HG03354 (cell line): Measurements from ENCODE around the gene TSPAN9.

Experiments used
- ATAC-seq: cut with Tn5 transposase; IDR thresholded peaks from one replicate; pipeline ENCODE4 v1.9.1; 2021; ENCODE audit warnings: mild to moderate bottlenecking; ENCODE audit not compliant: unreplicated experiment, poor library complexity, severe bottlenecking

TSPAN9 gene

DNA sequence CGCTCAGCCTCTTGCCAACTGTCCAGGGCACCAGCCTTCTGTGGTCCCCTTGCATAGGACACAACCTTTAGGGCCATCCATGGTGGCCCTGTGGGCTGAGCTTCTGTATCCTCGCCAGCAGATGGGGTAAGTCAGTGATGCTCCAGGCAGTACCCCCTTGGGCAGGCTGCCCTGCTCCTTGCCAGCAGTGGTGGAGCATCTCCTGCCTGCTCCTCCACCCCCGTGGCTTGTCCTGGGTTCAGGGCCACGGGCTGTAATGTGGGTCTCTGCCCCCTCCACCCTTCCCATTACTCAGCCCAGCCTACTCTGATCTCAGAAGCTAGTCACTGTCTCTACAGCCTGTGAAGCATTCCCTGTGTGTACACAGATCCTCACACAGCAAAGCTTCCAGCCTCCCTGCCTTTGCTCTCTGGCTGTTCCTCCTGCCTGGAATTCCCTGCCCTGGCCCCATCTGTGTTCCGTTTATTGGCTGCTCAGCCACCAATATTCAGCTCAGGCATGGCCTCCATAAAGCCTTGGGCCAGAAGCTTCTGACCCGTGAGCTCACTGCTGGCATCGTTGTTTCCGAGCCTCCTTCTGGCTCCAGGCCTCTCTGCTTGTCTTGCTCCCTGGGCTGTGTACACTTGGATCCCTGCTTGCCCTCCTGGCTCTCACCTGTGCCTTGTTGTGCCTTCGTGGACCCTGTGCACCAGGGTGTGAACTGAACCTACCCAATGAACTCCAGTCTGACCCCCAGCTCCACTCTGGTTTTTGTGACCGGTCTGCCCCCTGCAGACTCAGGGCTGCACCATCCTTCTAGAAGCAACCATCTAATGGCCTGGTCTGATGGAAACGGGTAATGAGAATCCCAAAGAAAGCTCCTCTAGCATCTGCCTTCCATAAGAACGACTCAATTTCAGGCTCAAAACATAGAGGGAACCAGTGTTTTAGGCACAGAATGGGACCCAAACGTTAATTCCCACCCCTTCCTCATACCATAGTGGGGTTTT lies 236.8 kb downstream of the TSPAN9 start:
- ATAC-seq, result no peak

DNA sequence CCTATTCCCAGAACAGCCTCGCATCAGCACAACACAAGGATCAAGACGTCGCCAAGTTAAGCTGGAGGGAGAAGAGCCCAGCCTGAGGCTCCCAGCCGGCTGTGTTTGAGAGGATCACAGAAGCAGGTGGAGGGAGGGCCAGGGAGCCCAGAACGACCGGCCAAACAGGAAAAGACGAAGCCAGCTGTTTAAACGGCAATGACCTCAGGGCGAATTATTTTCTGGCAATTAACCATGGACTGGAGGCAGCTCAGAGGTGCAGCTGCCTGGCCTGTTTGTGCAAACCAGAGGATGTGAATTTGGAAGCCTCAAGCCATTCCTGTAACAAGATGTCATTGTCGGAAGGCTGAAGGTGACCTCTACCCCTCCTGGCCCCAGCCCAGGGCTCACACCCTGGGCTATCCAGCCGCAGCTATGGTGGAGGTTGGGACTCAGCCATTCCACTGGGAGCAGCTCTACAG lies 238.1 kb downstream of the TSPAN9 start:
- no peak for ATAC-seq

DNA sequence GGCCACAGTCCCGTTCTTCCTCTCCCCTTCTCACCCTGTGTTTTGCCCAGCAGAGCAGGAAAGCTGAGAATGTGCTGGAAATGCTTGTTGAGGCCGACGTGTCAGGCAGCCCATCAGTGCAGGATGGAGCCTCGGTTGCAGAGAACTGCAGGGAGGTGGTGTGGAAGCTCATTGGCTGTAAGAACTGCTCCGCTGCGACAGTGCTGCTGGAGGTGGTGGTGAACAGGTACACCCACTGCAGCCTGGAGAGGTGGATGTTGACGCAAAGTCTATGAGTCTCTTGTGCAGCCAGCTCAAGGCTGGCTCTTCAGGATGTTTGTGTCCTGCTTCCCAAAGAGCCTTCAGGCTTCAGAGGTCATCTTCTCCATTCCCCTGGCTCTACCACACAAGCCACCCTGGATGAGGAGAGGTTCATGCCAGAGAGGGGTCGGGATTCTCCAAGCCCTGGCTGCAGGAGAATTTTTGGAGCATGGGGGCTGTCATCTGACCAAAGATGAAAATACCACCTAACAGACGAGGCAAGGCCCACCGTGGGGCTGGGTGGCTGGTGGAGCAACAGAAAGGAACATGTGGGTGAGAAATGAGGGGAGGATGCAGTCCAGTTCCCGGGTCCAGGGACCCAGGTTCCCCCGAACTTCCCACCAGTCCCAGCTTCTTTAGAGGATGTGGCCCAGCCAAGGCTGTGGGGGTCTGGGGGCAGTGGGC lies 239.7 kb downstream of the TSPAN9 start:
- no peak for ATAC-seq

DNA sequence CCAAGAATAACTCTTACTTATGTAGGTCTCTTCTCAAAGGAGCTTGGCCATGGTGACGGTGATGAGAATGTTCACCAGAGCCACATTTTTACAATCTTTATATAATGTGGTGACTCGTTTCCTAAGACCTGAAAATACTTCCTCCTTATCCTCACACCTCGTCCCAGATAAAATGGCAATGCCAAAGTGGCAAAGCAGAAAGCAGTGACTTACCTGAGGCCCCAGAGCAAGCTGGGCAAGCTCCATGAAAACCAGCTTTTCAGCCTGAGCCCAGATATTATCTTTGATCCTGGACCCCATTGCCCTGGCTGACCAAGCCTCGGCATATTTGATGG lies 240.3 kb downstream of the TSPAN9 start:
- ATAC-seq, result no peak

DNA sequence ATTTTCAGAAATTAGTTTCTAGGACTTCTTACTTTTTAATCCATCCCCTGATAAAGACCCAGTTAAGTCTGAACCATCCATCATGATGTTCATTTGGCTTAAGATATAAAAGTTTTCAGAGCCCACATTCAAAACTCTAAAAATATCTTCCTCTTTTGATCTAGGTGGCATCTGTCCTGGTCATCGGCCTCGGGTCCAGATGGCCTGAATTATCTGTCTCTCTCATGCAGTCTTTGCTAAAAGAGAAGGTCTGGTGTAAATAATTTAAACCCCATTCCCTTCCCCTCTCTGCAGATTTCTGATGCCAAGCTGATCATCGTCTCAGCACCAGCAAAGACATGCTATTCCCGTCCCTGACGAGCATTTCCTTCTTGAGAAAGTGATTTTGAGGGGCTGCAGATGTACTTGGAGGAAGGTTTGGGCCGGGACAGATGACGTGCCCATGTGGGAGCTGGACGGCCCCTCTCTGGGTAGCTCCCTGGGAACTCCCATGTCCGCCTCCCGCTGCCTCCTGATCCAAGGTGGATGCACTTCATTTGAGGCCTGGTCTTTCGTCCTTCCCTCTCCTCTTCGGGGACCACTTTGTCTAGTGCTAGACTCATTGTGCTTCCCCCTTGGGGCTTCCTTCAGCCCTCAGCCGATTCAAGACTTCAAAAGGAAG lies 240.8 kb downstream of the TSPAN9 start:
- no peak for ATAC-seq

DNA sequence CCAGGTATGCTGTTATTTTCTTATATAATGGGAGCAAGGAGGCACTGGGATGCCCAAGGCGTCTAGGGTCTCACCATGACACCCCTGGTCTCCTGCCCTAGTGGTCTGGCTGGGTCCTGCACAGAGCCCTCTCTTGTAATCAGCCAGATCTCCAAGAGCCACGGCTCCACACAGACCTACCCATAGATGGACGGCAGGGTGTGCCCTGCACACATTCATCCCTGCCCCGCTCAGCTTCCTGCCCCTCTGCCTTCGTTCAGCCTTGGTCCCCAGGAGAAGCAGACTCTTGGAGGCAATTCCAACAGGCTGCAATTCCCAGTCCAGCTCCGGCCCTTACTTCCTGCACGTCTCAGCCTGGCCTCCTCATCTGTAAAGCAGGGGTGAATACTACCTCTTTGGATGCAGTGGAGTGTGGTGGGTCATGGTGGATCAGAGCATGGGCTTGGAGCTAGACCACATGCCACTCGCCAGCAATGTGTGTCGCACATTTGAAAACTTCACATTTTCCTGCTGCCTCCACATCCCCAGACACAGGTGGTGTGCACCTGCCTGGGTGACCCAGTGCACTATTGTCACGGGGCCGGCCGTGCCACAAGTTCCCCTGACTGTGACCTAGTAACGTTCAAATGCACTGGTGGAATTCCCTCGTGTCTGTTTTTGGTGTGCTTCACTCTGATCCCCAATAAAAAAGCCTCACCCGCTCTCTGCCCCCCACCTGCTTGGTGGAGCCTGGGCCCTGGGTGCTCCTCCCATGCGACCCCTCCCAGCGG lies 242.7 kb downstream of the TSPAN9 start:
- ATAC-seq, result no peak

DNA sequence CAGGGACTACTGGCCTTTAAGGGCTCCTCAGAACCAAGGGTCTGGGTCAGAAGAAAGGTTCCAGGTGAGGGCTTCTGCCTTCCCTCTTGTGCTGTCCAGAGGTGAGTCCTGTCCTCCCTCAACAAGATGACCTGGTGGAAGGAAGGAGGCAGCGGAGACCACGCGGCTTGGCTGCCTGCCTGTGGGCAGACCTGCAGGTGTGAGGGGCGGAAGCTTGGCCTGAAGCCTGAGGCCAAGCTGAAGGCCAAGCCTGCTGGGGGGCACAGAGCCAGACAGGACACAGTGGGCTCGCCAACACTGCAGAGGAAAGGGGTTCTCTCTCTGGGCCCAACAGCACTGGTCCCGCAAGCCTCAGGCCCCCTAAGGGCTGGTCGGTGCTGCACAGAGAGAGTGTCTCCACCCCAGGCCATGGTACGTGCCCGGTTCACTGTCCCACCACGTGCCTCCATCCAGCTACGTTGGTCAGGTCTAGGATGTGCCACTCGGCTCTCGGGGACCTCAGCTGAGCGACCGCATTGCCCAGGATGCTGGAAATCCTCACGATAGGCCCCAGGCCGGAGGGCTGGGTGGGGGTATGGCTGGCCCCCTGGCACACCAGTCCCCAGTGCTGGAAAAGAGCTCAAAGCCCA lies 243.8 kb downstream of the TSPAN9 start:
- no peak for ATAC-seq

DNA sequence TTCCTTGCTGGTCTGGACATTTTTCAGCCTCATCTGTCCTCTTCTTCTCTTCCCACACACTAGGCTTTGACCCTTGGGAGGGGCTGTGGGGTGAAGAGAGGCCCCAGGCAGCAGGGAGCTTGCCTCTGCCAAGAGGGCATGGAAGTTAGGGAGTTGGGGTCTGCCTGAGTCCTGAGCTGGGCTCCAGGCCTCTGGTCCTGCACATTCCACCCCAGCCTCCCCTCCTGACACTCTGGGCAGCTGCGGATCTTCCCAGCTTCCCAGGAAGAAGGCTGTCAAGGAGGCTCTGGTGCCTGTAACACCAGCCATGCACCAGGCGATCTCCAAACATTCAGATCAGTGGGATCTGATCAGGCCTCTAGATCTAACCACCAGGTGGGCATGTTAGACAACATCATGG lies 244.7 kb downstream of the TSPAN9 start:
- ATAC-seq, result no peak

DNA sequence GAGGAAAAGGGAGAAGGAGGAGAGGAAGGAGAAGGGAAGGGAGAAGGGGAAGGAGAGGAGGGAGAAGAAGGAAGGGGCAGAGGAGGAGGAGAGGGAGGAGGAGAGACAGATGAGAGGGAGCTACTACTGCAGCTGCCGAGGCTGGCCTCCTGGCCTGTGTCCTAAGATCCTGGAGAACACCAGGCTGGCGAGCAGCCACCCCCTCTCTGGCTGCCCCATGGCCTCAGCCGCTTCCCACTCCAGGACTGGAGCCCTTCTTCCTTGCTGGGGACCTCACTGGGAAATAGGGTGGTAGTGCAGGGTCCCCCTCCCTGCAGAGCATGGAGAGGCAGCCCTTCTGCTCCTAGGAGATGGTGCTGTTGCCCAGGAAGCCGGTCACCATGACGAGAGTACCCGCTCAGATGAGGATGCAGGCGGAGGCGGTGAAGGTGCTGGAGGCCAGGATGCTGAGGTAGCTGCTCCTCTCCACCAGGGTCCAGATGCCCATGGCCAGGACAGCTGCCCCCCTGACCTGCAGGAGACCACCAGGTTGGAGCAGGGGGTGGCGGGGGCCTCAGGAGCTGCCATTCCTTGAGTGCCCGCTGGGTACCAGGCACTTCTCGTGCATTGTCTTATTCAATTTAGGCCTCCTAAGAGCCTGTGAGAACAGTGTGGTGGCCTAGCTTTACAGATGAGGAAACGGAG lies 246.0 kb downstream of the TSPAN9 start:
- ATAC-seq, result no peak

DNA sequence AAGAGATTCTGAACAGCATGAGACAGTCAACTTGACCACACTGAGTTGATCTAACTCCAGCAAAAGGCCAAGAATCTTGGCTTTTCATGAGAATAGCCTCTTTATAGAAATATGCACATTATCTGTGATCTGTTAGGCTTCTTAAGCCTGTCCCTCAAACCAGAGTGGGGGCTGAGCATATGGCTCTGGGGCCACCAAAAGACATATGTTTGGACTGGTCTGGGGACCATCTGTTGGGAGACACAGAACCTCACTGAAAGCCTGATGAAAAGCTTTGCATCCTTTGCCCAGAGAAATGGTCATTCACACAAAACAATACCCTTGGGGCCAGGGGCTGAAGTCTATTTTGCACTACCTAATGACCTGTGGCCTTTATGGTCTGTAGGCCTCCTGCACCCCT lies 248.6 kb downstream of the TSPAN9 start:
- no peak for ATAC-seq

DNA sequence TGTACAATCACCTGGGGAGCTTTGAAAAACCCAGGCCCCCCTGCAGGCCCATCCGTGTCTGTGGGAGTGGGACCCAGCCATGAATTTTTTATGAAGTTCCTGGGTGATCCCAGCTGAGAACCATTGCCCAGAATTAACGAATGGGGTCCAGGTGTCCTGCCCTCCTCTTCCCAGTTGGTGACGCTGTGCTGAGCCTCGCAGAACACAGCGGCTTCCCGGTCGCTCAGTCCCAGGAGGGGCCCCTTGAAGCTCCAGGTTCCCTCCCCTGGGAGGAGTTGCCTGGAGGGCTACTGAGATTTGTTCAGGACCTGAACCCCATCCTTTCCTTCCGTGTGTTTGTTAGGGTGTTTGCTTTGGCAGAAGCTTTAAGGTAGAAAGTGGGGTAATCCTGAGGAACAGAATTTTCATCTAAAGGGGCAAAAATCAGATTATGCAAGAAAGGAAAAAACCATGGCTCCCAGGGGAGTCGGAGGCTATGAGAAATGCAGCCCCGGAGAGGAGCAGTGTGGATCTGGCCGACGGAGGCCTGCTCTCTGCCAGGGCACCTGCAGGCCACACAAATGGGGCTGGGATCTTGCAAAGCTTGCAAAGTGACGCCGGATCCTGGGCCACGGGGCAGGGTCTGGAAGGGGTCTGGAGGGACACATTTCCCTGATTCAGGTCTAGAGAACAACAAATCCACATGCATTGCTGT lies 249.1 kb downstream of the TSPAN9 start:
- ATAC-seq, result no peak

DNA sequence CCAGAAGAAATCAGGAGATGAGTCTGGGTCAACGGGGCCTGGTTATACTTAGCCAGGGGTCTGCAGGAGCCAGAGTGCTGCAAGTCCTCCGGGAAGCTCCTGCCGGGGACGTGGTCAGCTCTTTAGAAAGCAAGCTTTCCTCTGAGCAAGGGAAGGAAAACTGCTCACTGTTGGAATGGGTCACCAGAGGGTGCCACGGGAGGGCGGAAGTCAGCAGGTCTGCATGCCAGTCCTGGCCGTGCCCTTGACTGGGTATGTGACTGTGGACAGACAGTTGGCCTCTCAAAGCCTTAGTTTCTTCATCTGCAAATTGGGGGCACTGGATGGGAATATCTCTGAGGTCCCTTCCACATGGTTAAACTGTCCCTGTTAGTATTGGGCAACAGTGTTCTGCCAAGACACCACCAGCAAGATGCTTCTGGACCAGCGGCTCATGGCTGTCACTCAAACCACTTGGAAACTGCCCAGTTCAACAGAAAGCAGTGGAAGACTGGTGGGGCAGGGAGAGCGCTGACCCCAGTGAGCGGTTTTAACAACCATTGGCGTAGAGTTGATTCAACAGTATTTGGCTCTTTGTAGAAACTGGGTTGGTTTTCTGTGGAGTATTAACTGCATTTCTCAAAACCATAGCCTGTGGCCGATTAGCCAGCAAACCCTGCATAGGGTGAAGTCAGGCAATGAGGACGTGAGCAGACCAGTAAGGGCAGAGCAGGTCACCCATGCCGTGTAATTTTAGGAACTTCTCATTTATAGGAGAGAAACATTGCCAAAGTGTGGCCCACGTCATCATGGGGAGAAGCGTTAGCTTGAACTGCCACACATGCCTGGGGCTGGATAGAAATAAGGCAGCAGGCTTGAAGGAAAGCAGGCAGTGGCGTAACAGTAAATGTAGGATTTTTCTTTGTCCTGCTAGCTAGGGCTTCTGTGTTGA lies 249.9 kb downstream of the TSPAN9 start:
- no peak for ATAC-seq

DNA sequence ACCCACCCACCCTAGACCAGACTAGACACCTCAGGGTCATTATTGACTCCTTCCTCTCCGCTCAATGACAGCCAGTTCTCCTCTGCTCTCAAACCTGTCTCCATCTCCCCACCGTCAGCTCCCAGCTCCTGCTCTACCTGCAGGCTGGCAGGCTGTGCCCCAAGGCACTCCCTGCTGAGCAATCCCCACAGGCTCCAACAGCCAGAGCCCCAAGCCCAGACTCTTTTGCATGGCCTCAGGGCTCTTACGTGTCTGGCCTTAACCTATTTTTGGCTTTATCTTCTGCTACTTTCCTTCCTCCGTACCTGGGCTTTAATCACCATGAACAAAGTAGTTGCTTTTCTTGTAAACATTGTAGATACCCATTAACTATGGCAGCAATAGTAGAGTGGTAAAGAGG lies 250.9 kb downstream of the TSPAN9 start:
- no peak for ATAC-seq

DNA sequence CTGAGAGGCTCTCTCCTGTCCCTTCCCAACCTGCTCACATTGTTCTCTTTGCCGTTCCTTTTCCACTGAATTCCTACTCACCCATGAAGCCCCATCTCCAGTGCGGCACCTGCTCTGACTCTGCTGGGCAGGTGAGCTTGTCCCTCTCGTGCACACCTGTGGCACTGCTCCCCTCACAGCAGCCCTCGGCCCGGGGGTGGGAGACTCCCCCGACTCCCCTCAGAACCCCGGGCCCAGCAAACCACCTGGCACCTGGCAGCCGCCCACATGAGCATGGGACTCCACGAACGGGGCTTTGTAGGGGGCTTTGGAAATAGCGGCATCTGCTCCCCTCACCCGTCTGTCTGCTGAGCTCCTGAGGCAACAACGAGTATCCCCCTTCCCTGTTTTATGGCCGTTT lies 251.4 kb downstream of the TSPAN9 start:
- ATAC-seq, result no peak

DNA sequence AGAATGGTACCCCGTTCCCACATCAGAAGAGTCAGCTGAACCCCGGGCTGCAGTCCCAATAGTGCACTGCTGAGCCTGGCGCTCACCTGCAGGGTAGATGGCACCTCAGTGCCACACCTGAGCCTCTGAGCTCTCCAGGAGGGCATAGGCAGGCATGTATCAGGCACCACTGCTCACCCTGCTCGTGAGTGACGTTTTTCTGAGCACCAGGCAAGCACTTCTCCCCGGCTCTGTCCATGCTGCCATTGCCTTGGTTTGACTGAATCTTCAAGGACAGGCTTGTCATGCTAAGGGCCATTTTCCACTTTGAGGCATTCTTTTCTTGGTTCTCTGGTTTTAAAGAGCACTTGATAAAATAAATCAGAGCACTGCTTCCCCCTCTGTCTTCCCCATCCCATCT lies 252.2 kb downstream of the TSPAN9 start:
- ATAC-seq, result no peak

DNA sequence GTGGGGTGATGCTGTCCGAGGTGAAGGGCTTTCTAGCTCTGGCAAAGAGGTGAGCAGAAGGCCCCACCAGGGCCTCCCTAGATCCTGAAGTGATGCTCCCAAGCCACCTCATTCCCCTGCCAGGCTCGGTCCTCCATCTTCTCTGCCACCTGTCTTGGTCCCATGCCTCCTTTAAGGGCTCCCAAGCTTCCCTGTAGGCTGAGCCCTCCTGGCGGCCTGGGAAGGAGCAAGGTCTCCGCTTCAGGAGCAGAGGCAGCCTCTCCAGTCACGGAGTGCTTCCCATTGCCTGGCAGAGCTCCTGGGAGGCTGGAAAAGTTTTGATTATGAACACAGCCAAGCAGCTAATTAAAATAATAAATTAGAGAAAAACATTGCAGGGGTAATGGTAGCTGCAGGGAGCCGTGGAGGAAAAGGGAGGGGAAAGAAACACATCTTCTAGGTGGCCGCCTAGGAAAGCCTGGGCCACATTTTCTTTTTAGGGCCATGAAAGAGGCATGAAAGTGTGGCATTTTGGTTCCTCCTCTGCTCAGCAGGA lies 253.9 kb downstream of the TSPAN9 start:
- no peak for ATAC-seq

DNA sequence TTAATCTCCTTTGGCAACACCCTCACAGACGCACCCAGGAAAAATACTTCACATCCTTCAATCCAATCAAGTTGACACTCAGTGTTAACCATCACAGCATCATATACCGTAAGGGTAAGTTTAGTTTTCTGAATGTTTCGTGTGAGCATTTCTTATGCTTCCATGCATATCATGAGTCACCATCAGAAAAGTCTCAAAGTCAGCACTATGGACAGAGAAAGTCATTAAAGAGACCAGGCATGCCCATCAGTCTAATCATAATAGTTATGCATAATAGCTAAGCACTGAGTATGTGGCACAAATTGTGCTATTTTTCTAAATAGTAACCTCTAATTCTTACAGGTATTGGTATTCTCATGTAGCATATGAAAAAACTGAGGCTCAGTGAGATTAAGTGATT lies 255.0 kb downstream of the TSPAN9 start:
- ATAC-seq, result no peak
